Erythroblast (primary cell): ENCODE data around the gene SLC1A2.

Source experiments
- DNase-seq, 2 experiments: peaks; one replicate each; lab custom pipeline; 2025; lab: John Stamatoyannopoulos, UW
- GATA1 ChIP-seq: IDR thresholded peaks from 2 replicates; pipeline ENCODE4 v1.6.1; 2011; ENCODE audit warnings: low read depth, mild to moderate bottlenecking, control low read depth, low read length, moderate library complexity
- POLR2A ChIP-seq: IDR thresholded peaks from 2 replicates; pipeline ENCODE4 v1.6.1; 2011; ENCODE audit warnings: mild to moderate bottlenecking, low read length

SLC1A2 gene

GRCh38 chr11:35207471-35208403, 211.6 kb downstream of the SLC1A2 start:
- no peak for TF ChIP-seq POLR2A
- no peak for DNase-seq

DNA sequence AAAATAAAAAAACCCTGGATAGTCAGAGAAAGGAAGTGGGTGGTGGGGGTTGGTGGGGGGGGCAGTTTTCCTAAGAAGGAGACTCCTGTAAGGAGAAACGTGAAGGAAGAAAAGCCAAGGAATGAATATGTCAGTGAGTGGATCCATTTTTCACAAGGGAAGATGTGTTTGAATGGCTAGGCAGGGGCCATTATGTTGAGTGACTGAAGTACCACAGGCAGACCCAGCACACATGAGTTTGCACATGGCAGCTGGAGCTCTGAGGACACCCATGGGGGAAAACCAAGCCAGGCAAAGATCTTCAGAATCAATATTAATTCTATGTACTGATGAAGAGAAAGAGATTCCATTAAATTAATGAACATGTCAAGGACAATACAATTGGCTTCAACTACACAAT, 212.7 kb downstream of the SLC1A2 start:
- DNase-seq, result no peak
- TF ChIP-seq GATA1, result no peak
- TF ChIP-seq POLR2A, result no peak

- TF ChIP-seq POLR2A (no peak), GATA1 (no peak)
- DNase-seq, result no peak
Observed at GRCh38 chr11:35204614-35205013, 214.7 kb downstream of the SLC1A2 start.
